RWPE1 (cell line): ENCODE measurements around the gene RNASE13.

Source experiments
- CTCF ChIA-PET: fragments of 350-600 bp; sonication (Branson Sonifier 250); formaldehyde crosslinking; extraction: SDS; loops from one replicate; lab custom pipeline; 2021; lab: Yijun Ruan, JAX
- POLR2A ChIA-PET: fragments of 400-600 bp; formaldehyde crosslinking; extraction: SDS; loops from one replicate; lab custom pipeline; 2020; ENCODE audit warnings: antibody characterized with exemption; ENCODE audit not compliant: low non-redundant PET; lab: Yijun Ruan, JAX
- DNase-seq: peaks from one replicate; pipeline ENCODE4 v3.0.0; 2012; ENCODE audit warnings: low spot score
- H3K27ac ChIP-seq: fragments of 450-650 bp; 2 replicates; pipeline ENCODE4 v1.5.1; 2017
- TF ChIP-seq, protein P1 (sequence below): fragments of 450-650 bp; conservative IDR thresholded peaks from 2 replicates; pipeline ENCODE4 v1.5.1; 2017; ENCODE audit warnings: low read depth, mild to moderate bottlenecking

RNASE13 gene

DNA sequence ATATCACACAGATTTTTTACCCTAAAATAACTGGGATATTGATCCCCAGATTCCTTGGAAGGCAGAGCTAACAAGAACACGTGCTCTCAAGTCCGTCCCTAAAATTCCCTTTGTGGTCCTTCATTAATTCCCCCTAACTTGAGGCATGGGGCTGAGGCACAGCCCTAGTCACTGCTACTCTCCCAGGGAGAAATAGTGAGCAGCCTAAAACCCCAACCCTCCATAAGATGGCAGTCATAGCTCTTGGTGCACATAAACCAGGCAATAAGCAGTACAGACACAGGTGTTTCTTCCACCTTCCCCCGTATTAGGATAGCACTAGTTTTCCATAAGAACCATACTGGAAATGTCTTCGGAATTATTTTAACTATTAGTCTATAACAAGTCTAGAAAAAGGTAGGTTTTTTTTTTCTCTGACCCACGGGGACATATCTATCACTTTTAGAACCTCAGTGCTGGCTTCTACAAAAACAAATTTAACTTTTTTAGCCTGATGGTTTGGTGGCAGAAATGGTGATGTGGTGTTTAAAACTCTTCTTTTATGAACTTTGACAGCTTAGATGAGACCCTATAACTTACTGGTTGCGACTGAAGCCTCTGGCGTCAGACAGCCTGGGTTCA is 32.4 kb upstream of the RNASE13 start:
- DNase-seq = peak; percentile 36
- TF ChIP-seq, protein P1, sequence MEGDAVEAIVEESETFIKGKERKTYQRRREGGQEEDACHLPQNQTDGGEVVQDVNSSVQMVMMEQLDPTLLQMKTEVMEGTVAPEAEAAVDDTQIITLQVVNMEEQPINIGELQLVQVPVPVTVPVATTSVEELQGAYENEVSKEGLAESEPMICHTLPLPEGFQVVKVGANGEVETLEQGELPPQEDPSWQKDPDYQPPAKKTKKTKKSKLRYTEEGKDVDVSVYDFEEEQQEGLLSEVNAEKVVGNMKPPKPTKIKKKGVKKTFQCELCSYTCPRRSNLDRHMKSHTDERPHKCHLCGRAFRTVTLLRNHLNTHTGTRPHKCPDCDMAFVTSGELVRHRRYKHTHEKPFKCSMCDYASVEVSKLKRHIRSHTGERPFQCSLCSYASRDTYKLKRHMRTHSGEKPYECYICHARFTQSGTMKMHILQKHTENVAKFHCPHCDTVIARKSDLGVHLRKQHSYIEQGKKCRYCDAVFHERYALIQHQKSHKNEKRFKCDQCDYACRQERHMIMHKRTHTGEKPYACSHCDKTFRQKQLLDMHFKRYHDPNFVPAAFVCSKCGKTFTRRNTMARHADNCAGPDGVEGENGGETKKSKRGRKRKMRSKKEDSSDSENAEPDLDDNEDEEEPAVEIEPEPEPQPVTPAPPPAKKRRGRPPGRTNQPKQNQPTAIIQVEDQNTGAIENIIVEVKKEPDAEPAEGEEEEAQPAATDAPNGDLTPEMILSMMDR = no peak
- no peak overlapping the region for H3K27ac ChIP-seq
- ChIA-PET CTCF (interaction anchor here (0.6 to 3.0 kb wide), 9 partner anchors 25 to 84 kb away, joined by 3 to 70 read pairs (median 4); partner anchors contain the start of genes RNASE7 and TMEM253), POLR2A (no interaction called here)

DNA sequence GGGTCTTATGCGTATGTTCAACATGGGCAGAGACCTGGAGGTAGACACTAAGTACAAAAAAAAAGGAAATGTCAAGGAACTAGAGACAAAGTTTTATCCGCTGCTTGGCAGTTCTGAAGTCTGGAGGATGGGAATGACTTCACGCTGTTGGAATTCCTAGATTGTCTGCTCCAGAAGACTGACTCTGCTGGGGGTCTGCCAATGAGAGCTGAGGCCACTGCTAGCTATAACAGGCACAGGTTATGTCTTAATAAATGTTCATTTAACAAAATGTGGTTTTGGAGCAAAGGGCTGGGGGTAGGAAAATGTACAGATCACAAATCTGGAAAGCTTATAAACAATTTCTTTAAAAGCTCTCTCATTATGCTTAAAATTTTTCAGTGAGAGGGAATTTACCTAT is 28.9 kb upstream of the RNASE13 start:
- TF ChIP-seq, protein P1 = no peak
- ChIA-PET CTCF (no interaction called here), POLR2A (no interaction called here)
- no peak for DNase-seq
- H3K27ac ChIP-seq = no peak overlapping the region

DNA sequence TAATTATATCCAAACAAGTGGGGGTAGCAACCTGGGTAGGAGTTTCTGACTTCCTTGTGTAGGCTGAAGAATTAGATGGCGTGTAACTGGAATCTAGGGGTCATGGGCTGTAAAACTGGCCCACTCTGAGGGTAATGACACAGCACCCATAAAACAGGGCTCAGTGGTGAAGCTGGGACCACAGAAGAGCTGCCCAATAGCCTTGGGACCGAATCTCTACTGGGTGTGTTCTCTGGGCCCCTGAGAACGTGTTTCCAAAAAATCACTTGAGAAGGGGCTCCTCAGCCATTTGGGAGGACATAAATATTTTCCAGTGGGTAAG is 26.7 kb upstream of the RNASE13 start:
- CTCF ChIA-PET = interaction anchor here (0.6 to 1.0 kb wide), 2 partner anchors 10 to 35 kb away, joined by 3 read pairs; no protein-coding TSS in a partner anchor
- POLR2A ChIA-PET = no interaction called here
- DNase-seq = no peak
- no peak overlapping the region for H3K27ac ChIP-seq
- TF ChIP-seq, protein P1 = no peak

DNA sequence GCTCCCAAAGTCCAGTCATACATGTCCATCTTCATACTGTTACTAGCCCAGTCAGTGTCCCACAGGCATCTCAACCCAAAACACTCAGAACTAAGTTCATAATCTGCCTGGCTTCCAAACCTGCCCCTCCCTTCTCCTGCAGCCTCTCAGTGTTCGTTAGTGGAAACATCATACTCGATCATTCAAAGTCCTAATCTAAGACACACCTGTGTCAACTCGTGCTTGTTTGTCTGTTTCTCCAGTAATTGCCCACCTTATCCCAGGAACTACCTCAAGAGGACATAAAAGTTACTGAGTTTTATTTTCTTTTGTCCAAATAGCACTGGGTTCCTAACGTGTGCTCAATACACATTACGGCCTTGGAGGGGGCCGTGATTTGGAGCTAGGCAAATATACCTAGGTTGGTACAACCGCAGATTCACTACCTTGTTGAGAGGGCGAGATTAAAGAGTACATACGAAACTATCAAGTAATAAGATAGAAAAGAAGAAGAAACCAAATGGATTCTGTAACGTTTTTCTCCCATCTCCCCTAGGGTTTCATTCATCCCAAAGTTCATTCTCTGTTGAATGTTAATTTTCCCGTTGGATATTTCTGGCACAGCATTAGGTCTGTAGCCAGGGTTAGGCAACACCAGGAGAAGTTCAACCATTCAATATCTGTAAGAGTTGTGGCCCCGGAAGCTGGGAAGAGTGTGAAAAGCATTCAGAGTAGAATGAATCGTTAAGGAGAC is 26.2 kb upstream of the RNASE13 start:
- no peak for DNase-seq
- POLR2A ChIA-PET = no interaction called here
- CTCF ChIA-PET = interaction anchor here (0.7 to 1.0 kb wide), 2 partner anchors 10 to 320 kb away, joined by 3 read pairs; no protein-coding TSS in a partner anchor
- no peak overlapping the region for H3K27ac ChIP-seq
- TF ChIP-seq, protein P1 = no peak

DNA sequence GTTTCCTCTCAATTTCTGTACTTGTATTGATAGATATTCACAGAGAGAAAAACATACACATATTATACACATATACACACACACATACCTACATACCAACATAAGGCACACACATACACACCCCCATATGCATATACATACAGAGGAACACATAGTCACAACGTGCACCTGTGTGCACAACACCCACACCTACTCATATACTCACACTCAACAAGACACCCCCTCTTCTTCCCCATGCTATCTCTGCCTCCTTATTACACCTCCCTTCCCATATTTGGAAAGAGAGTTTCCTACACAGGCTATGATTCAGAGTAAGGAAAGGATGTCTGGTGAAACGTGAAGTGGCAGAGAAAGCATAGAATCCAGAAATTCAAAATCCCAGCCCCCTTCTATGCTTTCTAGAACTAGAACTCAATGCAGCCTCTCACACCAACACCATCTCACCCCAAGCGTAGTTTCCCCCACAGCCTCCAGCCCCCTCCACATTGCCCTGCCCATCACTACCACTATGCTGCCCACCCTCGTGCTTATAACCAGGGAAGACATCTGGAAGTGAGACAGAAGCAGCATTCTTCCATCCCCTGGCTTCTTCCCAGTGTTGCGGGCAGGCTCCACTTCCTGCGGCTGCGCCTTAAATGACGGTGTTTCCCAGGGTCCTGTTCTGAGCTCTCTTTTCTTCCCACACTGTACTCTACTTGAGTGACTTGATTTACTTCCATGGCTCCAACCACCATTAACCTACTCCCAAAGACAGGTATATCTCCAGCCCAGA is 25.4 kb upstream of the RNASE13 start:
- TF ChIP-seq, protein P1 = no peak
- ChIA-PET CTCF (no interaction called here), POLR2A (no interaction called here)
- DNase-seq = no peak
- no peak overlapping the region for H3K27ac ChIP-seq

DNA sequence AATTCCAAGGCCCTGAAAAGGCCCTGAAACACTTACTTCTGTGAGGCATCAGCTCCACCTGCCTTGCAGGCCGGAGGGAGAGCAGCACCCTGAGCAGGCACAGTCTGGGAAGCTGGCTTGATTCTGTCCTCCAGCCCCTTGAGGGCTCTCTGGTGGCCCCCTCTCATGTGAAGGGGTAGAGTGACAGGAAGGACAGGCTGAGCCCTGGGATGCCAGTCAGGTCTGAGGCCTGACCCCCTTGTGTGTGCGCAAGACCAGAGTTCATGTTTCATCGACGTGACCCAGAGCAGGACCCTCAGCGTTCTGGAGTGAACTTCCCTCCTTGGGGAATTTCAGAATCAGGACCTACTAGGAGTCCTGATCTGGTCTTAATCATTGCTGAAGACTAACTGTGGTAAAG is 24.3 kb upstream of the RNASE13 start:
- DNase-seq = no peak
- TF ChIP-seq, protein P1 = no peak
- ChIA-PET POLR2A (no interaction called here), CTCF (interaction anchor here (1.9 kb wide), 1 partner anchor 44 kb away, joined by 5 read pairs; no protein-coding TSS in a partner anchor)
- H3K27ac ChIP-seq = no peak overlapping the region
